ENCODE measurements around the gene COX7A2.

The COX7A2 gene

DNA sequence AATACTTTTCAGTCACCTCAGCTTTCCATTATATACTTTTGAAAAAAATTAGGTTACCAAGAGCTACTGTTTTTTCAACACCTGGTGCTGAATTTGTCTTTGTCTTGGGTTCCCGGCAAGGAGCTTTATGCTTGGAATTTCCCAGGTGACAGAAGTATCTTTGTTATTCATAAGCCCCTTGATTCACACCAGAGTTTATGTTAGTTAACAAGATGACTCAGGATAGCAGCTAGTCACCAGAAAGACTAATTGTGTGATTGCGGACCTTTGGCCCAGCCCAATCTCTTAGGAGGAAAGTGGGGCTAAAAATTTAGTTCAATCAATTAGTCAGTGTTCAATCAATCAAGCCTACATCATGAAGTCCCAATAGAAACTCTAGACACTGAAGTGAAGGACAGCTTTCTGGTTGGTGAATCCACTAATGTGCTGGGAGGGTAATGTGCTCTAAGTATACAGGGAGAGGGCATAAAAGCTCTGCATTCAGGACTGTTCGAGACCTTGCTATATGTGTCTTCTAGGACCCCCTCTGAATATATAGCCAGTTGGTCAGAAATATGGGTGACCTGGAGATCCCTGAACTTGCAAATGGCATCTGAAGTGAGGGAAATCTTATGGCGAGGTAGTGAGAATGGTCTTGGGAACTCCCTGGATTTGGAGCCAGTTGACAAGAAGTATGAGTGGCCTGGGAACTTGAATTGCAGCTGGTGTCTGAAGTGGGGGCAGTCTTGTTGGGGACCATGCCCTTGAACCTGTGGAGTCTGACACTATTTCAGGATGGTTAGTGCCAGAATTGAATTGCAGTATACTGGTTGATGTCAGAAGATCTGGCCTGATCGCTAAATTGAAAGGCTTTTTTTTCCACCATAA, 24.8 kb upstream of the COX7A2 start:
- DNase-seq (ENCODE audit: low read depth) = peak; percentile 31

DNA sequence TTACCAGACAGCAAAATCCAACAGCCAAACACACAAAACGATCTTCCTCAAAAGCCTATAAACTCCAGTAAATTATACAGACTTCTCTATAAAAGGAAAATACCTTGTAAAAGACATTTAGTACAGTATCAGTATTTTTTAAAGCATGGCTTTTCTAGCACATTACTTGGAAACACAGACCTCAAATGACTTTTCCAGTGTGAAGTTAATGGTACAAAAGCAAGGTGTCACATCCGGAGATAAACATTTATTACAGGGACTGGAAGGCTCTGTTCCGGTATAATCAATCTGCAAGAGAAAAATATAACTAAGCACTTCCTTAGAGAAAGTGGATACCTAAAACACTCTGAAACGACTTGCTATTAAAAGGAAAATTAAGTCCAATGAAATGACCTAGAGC, 23.9 kb upstream of the COX7A2 start:
- no peak for DNase-seq (ENCODE audit: low read depth)

DNA sequence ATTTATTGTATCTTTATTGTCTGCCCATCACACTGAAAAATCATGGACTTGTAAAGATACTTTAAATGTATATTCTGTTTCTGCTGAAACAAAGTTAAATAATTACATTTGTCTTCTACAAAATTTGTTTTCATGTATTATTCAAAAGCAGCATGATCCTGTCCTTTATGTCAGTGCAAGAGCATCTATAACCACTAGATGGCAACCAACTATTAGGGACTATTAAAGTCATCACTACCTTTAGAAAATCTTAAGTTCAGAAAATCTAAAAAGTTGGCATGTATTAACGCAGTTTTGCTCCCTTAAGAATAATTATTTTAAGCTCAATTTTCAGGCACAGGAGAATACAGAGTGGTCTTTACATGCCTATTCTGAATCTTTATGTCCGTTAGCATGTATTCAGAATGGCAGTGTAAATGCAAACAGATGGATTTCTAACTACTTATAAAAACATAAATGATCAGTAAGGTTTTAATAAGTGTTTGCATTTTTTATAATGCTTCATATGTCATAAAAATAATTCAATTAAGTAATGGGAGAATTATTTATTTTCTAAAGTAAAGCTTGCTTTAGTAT, 23.2 kb upstream of the COX7A2 start:
- DNase-seq (ENCODE audit: low read depth) = peak; percentile 68

DNA sequence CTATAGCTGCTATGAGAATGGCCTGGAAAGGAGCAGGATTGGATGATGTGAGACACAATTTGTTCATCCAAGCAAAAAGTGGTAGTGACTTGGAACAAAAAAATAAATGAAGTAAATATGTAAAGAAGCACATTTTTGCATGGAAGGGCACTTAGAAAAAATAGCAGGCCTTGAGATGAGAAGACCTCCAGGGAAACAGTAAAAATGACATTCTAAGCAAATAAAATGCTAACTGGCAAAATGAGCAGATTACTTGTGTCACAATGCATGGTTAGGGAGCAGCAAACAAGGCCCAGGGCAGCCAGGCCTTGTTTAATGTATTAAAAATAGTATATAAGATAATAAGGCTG, 19.8 kb upstream of the COX7A2 start:
- DNase-seq (ENCODE audit: low read depth) = no peak

DNA sequence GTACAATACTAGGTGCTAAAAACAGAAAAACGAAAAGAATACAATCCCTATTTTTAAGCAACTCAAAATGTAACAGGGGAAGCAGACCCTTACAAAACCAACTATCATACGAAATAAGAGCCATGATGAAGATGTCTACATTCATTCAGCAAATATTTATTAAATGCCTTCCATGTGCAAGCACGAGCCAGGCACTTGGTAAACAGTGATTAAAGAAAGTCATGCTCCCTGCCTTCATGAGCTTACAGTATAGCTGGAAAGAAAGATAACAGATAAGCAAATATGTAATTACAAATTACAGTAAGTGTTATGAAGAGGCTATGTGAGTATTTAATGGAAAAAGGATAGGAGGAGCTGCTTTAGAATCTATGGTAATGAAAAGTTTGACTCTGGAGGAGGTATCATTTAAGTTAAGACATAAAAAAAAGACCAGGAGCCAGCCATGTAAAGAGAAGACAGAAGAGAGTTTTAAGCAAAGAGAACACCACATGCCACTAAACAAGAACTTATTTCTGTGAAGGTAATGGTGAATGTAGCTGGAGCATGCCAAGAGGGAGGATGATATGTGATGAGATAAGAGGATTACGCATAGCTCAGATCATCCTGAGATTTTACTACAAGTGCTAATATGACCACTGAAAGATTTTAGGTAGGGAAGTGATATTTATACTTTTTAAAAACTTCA, 19.3 kb upstream of the COX7A2 start:
- no peak for DNase-seq (ENCODE audit: low read depth)

DNA sequence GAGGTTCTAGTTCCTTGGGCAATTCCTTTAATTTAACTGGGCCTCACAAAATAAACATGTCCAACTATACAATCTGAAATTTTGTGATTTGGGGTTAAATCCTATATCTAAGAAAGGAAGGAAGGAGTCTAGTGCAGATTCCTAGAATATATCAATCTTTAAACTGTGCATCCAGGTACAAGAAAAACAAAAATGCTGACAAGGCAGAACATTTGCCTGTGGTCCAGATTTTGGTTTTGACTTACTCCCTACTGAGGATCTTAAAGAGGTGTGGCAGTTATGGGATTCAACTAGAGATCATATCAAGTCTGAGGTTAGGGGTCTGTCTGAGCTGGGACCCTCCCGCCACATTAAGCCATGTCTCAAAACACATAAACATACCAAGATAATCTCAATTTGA, 17.7 kb upstream of the COX7A2 start:
- no peak for DNase-seq (ENCODE audit: low read depth)

DNA sequence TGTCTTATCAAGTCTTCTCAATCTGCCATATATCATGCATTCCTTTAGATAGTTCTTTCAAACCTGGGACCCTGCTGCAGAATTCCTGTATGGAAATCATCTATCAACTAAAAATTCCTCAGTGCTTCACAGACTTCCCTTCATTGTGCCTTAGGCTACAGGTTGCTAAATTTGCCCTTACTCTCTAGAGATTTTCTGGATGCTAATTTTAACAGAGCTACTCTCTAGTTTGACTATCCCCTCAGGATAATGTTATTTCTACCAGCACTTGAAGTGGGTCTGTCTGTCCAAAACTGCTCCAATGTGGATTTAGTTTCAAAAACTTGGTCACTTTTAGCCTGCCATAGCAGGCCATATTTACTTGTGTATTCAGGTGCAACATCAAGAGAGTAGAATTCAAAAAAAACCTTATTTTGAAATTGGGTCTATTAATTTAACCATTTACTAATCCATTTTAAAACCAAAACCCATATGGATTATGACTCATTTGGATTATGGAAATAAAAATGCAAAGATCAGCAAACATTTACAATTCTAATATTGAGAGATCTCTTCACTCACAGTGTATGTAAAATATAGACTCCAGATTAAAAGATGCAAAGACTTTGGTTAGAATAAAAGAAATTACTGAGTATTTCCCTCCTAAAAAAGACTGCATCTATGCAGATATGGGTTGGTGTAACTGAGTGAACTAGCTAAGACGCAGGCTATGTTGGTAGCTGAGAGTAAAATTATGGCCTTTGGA, 13.9 kb upstream of the COX7A2 start:
- DNase-seq (ENCODE audit: low read depth) = no peak

DNA sequence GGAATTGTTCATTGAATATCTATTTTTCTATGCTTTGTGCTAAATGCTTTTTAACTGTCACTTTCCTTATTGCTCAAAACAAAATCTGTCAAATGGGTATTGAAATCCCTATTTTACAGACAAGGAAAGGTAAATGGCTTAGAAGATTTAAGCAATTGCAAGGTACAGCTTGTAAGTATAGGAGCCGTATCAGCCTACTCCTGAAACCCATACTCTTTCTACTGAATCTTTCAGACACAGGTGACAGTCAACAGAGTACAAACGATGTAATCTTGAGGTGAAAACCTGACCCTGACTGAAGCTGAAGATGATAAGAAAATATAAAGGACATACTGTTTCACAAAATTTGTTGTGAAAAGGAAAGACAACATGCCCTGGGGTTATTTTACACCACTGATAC, 7.0 kb upstream of the COX7A2 start:
- no peak for DNase-seq (ENCODE audit: low read depth)

DNA sequence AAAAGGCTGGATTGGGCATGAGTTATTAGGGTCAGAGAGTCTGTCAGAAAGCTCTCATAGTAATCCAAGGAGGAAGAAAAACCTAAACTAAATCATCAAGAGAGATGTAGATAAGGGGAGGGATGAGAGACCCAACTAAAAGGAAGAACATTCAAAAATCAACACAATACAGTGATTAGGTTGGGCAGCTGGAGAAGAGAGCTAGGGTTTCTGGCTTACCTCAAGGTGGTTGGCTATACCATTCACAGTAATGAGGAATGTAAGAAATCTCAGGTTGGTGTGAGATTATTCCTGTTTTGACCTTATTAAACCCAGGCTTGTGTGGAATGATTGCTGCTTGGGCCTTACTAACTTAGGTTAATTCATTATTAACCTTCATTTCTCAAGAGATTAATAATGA, 6.2 kb upstream of the COX7A2 start:
- no peak for DNase-seq (ENCODE audit: low read depth)

DNA sequence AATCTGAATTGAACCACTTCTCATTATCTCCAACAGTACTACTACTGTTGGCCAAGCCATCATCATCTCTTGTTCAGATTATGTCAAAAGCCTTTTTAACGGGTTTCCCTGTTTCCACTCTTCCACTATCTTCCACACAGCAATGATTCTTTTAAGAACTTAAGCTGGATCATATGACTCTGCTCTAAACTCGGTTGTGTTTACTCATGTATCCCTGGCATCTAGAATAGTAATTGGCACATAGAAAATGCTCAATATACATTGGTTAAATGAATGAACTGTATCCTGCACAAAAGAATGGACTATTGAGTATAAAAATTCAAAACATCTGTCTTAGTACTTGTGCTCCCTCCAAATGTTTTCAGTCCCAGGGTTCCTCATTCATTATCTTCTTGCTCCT, 2.8 kb upstream of the COX7A2 start:
- DNase-seq (ENCODE audit: low read depth) = no peak

DNA sequence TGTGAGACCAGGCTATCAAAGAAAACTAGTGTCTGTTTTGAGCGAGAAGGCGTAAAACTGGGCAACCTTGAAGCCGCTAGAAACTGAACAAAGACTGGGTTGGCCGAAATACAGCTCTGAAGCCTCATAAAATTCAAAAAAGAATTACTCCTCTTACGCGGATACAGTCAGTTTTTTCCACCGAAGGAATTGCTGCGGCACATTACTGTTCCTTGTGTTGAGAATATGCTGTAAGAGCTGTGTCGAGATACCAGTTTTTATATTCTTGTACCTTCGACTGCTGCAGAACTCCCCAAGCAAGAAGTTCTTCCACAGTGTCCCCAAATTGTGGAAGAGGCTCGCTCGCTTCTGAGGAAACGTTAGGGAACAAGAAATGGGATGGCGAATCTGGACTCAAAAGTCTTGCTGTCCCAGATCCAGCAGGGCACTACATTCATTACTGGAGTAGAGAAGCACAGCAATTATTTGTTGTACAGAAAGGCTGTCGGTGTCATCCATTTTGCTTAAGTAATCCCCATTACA, 523 bp upstream of the COX7A2 start:
- DNase-seq (ENCODE audit: low read depth) = no peak

DNA sequence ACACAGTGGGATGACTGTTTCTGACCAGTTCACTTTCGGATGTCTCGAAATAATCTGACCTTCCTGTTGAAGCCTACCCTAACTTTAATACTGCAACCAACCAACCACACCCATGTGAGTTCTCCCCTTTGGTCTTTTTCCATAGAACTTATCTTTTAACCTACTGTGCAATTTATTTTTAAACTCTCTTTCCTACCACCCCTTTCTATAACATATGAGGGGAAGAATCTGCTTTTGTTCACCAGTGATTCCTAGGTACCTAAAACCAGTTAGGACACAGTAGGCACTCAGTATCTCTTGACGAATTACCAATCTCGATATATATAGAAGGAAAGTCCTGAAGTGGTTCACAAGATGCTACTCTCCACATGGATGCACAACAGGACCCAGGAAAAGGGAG, 7.0 kb downstream of the COX7A2 start:
- no peak for DNase-seq (ENCODE audit: low read depth)

DNA sequence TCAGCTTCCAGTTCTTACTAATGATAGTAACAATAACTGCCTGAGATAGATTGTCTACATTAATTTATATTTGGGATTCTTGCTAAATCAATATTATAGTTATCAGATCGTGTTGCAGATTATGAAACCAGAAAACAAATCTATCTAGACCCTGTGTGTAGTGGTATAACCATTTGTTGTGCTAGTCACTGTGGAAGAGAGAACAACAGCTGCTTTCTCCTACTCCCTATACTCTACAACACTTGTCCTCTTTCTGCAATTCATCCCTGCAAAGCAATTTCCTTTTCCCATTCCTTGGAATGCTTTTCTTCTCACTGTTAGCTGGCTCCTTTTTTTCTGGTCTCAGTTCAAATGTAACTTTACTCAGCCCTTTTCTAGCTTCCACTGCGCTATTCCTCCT, 8.3 kb downstream of the COX7A2 start:
- DNase-seq (ENCODE audit: low read depth) = no peak

DNA sequence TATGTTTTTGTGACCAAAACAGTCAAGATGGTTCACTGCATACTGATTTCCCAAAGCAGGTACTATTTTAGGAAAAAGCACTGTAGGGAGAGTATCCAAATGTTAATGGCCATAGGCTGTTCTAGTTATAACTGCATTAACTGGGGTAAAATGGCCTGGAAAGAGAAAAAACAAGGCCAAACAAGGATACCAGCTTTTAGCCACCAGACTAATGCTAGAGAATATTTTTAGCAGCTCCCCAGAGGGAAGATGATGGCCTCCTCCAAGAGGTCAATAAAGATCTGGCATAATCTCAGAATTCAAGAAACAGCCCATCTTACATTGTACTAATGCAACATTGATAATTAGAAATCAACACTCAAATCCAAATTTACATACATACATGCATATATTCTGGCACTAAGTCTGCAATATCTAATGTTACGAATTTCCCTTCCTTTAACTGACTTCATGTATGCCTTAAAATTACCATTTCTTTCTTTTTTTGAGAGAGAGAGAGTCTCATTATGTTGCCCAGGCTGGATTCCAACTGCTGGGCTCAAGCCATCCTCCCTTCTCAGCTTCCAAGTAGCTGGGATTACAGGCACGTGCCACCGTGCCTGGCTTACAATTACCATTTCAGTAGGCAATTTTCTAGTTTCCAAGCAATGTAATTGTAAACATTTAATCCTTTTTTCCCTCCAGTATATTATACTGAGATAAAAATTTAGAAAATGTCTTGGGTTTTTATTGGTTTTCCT, 9.3 kb downstream of the COX7A2 start:
- no peak for DNase-seq (ENCODE audit: low read depth)

DNA sequence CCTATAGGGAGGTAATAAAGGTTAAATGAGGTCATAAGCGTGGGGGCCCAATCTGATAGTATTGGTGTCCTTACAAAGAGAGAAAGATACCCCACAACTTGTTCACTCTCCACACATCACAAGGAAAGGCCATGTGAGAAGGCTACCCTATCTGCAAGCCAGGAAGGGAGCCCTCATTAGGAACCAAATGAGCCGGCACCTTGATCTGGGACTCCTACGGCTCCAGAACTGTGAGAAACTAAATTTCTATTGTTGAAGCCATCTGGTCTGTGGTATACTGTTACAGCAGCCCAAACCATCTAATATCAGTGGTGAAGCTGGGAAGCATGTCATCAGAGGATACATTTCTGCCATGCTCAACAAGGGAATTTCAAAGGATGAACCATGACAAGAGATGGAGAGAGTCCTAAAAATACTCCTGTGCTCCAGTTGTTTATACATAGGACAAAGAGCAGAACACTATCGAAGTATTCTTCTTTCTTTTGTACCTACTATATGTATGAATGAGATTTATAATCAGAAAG, 10.4 kb downstream of the COX7A2 start:
- DNase-seq (ENCODE audit: low read depth) = no peak

DNA sequence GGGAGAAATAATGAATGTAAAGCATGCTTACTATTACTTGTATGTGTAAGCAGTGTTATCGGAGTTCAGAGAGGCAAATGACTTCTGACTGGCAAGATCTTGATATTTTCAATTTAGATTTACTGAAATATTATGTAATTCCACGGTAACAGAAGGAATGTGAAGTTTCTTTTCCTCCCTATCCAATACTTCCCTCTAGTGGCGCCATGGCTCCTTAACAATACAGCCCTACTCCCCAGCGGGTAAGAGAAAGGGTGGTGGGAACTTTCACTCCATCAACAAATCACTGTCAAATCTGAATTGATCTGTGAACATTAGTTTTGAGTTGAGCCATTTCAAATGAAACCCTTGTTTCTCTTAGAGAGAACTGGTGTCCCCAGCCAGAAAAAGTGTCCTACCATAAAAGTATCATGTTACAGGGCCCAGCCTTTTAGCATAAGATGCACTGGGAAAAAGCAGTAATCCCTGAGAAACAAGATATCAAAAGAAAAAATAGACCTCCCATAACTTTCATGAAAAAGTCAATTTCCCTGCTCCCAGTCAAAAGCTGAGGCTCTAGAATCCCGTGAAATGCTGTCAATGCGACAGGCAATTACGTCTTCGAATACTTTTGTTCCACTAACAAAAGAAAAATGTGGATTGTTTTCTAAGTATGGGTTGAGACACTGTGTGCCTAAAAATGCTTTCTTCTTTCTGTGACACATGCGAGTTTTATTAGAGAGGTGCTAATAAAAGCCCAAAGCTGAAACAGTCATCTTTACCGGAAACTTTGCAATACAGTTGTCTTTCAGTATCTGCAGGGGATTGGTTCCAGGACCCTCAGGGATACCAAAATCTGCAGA, 12.9 kb downstream of the COX7A2 start:
- DNase-seq (ENCODE audit: low read depth) = peak; percentile 72

DNA sequence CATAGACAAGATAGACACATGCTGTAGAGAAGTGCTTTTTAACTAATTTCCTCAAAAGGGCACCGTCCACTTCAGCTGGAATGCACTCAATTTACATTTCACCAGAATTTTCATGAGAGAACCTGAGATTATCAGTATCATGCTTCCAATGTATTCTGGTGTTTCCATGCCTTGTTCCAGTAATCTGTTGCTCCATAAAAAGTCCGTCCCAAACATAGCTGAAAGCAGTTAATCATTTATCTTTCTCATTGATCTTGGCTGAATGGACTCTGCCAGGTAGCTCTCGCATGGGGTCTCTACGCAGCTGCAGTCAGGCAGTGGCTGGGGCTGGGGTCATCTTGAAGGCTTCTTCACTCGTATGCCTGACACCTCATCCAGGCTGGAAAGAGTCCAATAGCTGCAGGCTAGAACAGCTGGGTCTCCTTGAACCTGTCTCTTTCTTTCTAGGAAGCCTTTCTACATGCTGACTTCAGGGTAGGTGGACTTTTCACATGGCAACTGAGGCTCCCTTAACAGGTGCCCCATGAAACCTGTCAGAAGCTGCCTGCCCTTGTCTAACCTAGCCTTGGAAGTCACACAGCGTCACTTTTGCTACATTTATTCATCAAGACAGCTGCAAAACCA, 19.2 kb downstream of the COX7A2 start:
- DNase-seq (ENCODE audit: low read depth) = no peak

DNA sequence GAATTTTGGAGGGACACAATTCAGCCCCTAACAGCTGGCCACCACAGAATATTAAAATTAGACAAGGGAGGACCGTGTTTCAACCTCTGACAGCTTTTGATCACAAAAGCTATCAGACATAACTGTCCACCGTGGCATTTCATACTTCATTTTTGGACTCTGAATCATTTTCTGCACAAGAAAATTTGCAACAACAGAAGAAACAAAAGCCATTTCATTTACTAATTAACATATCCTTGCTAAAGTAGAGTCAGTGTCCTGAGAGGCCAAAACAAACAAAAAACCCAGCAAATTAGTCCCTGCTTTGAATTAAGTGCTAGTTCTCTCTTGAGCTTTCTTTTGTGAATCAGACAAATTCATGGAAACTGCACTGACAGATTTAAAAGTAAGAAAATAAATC, 20.2 kb downstream of the COX7A2 start:
- DNase-seq (ENCODE audit: low read depth) = peak; percentile 68

DNA sequence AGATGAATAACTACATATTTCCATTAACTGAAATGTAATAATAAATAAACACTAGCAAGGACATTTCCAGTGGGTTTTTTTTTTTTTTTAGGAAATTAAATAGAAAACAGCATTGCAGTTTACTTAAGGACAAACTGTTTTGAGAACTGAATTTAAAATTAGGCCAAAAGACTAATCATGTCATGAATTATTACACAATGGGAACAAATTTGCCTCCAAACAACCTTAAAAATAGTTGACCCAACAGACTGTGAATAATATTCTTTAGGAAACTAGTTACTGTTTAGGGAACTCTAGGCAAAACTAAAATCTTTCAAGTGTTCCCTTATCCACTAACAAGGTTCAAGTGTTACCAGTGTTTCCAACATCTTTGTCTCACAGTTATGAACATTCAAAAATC, 21.3 kb downstream of the COX7A2 start:
- no peak for DNase-seq (ENCODE audit: low read depth)

DNA sequence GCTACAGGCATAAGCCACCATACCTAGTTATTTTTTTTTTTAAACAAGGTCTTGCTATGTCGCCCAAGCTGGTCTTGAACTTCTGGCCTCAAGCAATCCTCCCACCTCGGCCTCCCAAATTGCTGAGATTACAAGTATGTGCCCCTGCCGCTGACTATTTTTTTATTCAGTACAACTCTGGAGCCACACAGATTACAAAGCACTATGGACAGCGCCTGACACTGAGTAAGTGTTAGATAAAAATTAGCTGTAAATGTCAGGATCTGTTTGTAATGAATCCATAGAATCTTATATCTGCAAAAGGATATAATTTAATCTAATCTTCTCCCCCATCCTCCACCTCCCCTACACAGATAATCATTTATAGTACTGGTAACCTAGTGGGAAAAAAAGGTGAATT, 22.5 kb downstream of the COX7A2 start:
- DNase-seq (ENCODE audit: low read depth) = no peak

Measured in EH (cell line).